ENCODE measurements around the gene INPPL1. TPM values are rescaled to one million over a fixed set of nuclear protein-coding genes. Genes with fewer than 3 reads are reported as not detected.

INPPL1 gene
- total RNA-seq, 1 donor: 86.5 TPM

- Histone ChIP-seq H3K4me2 (ENCODE audit: insufficient read depth, low read length) (no peak overlapping the region), H3K27ac (ENCODE audit: low read depth, low read length) (no peak overlapping the region), H3K4me1 (ENCODE audit: insufficient read depth, low read length) (peaks cover 4% of the 10 kb centered on the region), H3K4me3 (ENCODE audit: insufficient read depth, low read length) (no peak overlapping the region), H3K9me3 (ENCODE audit: low read depth, low read length) (no peaks in the 10 kb centered on the region), H2AFZ (ENCODE audit: low read length) (no peak overlapping the region), H3K27me3 (ENCODE audit: insufficient read depth, low read length) (peaks cover 18% of the 10 kb centered on the region), H4K20me1 (ENCODE audit: insufficient read depth, low read length) (no peaks in the 10 kb centered on the region), H3K36me3 (ENCODE audit: insufficient read depth, low read length) (no peaks in the 10 kb centered on the region), H3K79me2 (ENCODE audit: insufficient read depth, low read length) (no peaks in the 10 kb centered on the region)
- TF ChIP-seq CTCF (IDR thresholded peaks at IDR 0.05; ENCODE audit: extremely low read depth, low read depth, low read length): no peak
- no peak for DNase-seq (ENCODE audit: insufficient read length, low spot score, missing footprints)
Measured at GRCh38 chr11:72218251-72218745, 6.3 kb upstream of the INPPL1 start.

GRCh38 chr11:72220696-72221363 lies 3.7 kb upstream of the INPPL1 start:
- Histone ChIP-seq H2AFZ (ENCODE audit: low read length) (no peak overlapping the region), H3K27me3 (ENCODE audit: insufficient read depth, low read length) (peaks cover 18% of the 10 kb centered on the region), H3K79me2 (ENCODE audit: insufficient read depth, low read length) (peaks cover 21% of the 10 kb centered on the region), H3K4me3 (ENCODE audit: insufficient read depth, low read length) (no peak overlapping the region), H3K9me3 (ENCODE audit: low read depth, low read length) (no peaks in the 10 kb centered on the region), H3K27ac (ENCODE audit: low read depth, low read length) (no peak overlapping the region), H3K36me3 (ENCODE audit: insufficient read depth, low read length) (no peaks in the 10 kb centered on the region), H4K20me1 (ENCODE audit: insufficient read depth, low read length) (peaks cover 7% of the 10 kb centered on the region), H3K4me2 (ENCODE audit: insufficient read depth, low read length) (no peak overlapping the region), H3K4me1 (ENCODE audit: insufficient read depth, low read length) (peaks cover 8% of the 10 kb centered on the region)
- TF ChIP-seq CTCF (IDR thresholded peaks at IDR 0.05; ENCODE audit: extremely low read depth, low read depth, low read length): no peak
- no peak for DNase-seq (ENCODE audit: insufficient read length, low spot score, missing footprints)

DNA sequence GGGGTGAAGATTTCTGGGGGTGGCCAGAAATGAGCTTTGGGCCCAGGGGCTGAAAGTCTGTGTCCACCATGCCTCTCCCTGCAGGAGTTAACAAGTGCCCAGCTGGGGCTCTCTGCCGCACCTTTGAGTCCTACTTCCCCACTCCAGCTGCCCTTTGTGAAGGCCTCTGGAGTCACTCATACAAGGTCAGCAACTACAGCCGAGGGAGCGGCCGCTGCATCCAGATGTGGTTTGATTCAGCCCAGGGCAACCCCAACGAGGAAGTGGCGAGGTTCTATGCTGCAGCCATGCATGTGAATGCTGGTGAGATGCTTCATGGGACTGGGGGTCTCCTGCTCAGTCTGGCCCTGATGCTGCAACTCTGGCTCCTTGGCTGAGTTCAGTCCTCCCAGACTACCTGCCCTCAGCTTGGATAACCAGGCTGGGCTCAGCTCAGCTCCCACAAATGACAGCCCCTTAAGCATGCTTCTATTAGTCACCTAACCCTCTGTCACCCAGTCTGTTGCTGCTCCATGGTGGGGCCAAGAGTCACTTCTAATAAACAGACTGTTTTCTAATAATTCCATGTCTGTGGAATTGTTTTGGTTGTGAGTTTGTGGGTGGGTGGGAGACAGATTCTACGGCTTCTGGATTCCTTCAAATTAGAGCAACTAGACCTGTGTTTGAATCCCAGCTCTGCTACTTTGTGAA lies 3.0 kb upstream of the INPPL1 start:
- H2AFZ ChIP-seq (ENCODE audit: low read length): peak overlapping the region; percentile 23
- no peak for TF ChIP-seq CTCF (IDR thresholded peaks at IDR 0.05; ENCODE audit: extremely low read depth, low read depth, low read length)

More for the DNA sequence above, 3.0 kb upstream of the INPPL1 start:
- H3K36me3 ChIP-seq (ENCODE audit: insufficient read depth, low read length): peaks cover 3% of the 10 kb centered on the region
- no peak overlapping the region for H3K4me2 ChIP-seq (ENCODE audit: insufficient read depth, low read length)
- DNase-seq (ENCODE audit: insufficient read length, low spot score, missing footprints): no peak
- peaks cover 14% of the 10 kb centered on the region for H3K27me3 ChIP-seq (ENCODE audit: insufficient read depth, low read length)
- peaks cover 12% of the 10 kb centered on the region for H3K4me1 ChIP-seq (ENCODE audit: insufficient read depth, low read length)
- H4K20me1 ChIP-seq (ENCODE audit: insufficient read depth, low read length): peaks cover 12% of the 10 kb centered on the region
- no peak overlapping the region for H3K4me3 ChIP-seq (ENCODE audit: insufficient read depth, low read length)
- no peak overlapping the region for H3K27ac ChIP-seq (ENCODE audit: low read depth, low read length)
- H3K79me2 ChIP-seq (ENCODE audit: insufficient read depth, low read length): peaks cover 28% of the 10 kb centered on the region
- no peaks in the 10 kb centered on the region for H3K9me3 ChIP-seq (ENCODE audit: low read depth, low read length)
